ENCODE results near the gene TECPR1.

DNA sequence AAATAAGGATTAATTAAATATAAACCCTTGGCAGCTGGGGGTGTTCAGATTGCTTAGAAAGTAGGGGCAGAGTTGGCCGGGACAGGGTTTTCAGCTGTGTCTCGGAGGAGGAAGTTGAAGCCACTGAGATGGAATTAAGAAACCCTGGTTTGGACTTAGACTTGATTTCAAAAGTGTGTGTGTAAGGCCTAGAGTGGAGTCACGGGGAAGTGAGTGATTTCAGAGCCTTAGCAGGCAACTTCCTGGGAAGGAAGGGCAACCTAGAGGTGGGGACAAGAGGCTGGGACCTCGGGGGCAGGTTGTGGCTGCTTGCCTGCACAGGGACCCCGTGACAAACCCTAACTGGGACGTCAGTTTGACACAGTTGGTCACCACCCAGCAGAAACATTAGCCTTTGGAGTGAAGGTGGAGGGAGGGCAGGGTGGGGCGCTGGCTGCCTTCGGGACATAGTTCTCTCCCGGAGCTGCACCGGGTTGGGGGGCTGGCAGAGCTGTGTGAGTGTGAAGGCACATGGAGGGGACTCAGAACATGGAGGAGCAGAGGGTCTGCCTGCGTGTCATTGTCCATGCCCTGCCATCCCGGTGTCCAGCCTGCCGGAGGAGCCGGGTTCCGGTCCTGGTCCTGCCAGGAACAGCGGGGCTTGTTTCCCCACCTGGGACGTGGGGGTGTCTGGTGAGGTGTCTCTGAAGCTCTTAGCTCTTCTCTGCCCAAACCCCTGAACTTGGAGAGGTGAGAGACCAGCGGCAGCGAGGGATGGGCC is 31.3 kb upstream of the TECPR1 start:
- TF ChIP-seq, protein P1, sequence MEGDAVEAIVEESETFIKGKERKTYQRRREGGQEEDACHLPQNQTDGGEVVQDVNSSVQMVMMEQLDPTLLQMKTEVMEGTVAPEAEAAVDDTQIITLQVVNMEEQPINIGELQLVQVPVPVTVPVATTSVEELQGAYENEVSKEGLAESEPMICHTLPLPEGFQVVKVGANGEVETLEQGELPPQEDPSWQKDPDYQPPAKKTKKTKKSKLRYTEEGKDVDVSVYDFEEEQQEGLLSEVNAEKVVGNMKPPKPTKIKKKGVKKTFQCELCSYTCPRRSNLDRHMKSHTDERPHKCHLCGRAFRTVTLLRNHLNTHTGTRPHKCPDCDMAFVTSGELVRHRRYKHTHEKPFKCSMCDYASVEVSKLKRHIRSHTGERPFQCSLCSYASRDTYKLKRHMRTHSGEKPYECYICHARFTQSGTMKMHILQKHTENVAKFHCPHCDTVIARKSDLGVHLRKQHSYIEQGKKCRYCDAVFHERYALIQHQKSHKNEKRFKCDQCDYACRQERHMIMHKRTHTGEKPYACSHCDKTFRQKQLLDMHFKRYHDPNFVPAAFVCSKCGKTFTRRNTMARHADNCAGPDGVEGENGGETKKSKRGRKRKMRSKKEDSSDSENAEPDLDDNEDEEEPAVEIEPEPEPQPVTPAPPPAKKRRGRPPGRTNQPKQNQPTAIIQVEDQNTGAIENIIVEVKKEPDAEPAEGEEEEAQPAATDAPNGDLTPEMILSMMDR (IDR thresholded peaks at IDR 0.05; ENCODE audit: control extremely low read depth in 1 of 3, insufficient read depth in 1 of 3, low read depth in 1 of 3, low read length in 3 of 3): no peak
- TF ChIP-seq ASH2L (IDR thresholded peaks at IDR 0.05; ENCODE audit: low read length) (no peak), SP1 (IDR thresholded peaks at IDR 0.05; ENCODE audit: low read depth, low read length) (no peak), SIN3A (conservative IDR thresholded peaks at IDR 0.05 in 1 of 2, IDR thresholded peaks at IDR 0.05 in 1 of 2; ENCODE audit: low read depth in 1 of 2, low read length in 2 of 2) (no peak), SIRT6 (IDR thresholded peaks at IDR 0.05; ENCODE audit: low read length) (no peak), POU5F1 (IDR thresholded peaks at IDR 0.05; ENCODE audit: low read depth, low read length) (no peak), MAX (IDR thresholded peaks at IDR 0.05) (no peak), EZH2 (IDR thresholded peaks at IDR 0.05; ENCODE audit: low read depth, low read length, severe bottlenecking) (no peak)
